CD4-positive, alpha-beta T cell treated with Interferon alpha-2 for 1 hour (primary cell): Measurements from ENCODE around the gene TBC1D19.
"Not testable (repeated sequence)": the region's sequence is repeated elsewhere in the genome, so short reads cannot be mapped to it uniquely, and the experiment has no call there.

ENCODE experiments used
- DNase-seq, 2 donors: peaks; one replicate each; pipeline ENCODE4 v3.0.0-alpha.2; 2020 to 2022

The TBC1D19 gene

GRCh38 chr4:26607776-26608175, 23.9 kb downstream of the TBC1D19 start:
- no peak for DNase-seq

- peak in 1 of 2 donors; percentile 11 for DNase-seq
Measured at GRCh38 chr4:26609391-26609790, 25.5 kb downstream of the TBC1D19 start.

GRCh38 chr4:26609868-26610267, 26.0 kb downstream of the TBC1D19 start:
- peak in 1 of 2 donors; percentile 4 for DNase-seq

GRCh38 chr4:26611372-26611771, 27.5 kb downstream of the TBC1D19 start:
- DNase-seq = no peak

- no peak for DNase-seq
Measured at GRCh38 chr4:26611885-26612284, 28.0 kb downstream of the TBC1D19 start.

GRCh38 chr4:26613237-26613636, 29.4 kb downstream of the TBC1D19 start:
- peak in 1 of 2 donors; percentile 7 for DNase-seq

- no peak for DNase-seq
Measured at GRCh38 chr4:26613735-26614134, 29.9 kb downstream of the TBC1D19 start.

- no peak for DNase-seq
Measured at GRCh38 chr4:26619784-26620183, 35.9 kb downstream of the TBC1D19 start.

GRCh38 chr4:26621366-26621765, 37.5 kb downstream of the TBC1D19 start:
- no peak for DNase-seq

GRCh38 chr4:26622913-26623312, 39.0 kb downstream of the TBC1D19 start:
- DNase-seq = no peak

- not testable (repeated sequence) for DNase-seq
Measured at GRCh38 chr4:26626658-26627057, 42.8 kb downstream of the TBC1D19 start.

GRCh38 chr4:26632916-26633315, 49.0 kb downstream of the TBC1D19 start:
- DNase-seq = no peak

GRCh38 chr4:26634237-26634636, 50.4 kb downstream of the TBC1D19 start:
- DNase-seq = no peak

- DNase-seq = no peak
Measured at GRCh38 chr4:26636458-26636857, 52.6 kb downstream of the TBC1D19 start.

GRCh38 chr4:26640639-26641038, 56.8 kb downstream of the TBC1D19 start:
- not testable (repeated sequence) for DNase-seq

- no peak for DNase-seq
Measured at GRCh38 chr4:26647523-26648224, 63.8 kb downstream of the TBC1D19 start.

- DNase-seq = no peak
Measured at GRCh38 chr4:26648260-26648659, 64.4 kb downstream of the TBC1D19 start.

- no peak for DNase-seq
Measured at GRCh38 chr4:26660261-26660660, 76.4 kb downstream of the TBC1D19 start.

- DNase-seq = no peak
Measured at GRCh38 chr4:26663888-26664287, 80.0 kb downstream of the TBC1D19 start.

GRCh38 chr4:26670903-26671537, 87.1 kb downstream of the TBC1D19 start:
- no peak for DNase-seq

GRCh38 chr4:26679040-26679695, 95.3 kb downstream of the TBC1D19 start:
- DNase-seq = not testable (repeated sequence)

- DNase-seq = no peak
Measured at GRCh38 chr4:26682436-26682835, 98.6 kb downstream of the TBC1D19 start.

GRCh38 chr4:26685250-26685649, 101.4 kb downstream of the TBC1D19 start:
- DNase-seq = no peak

- no peak for DNase-seq
Measured at GRCh38 chr4:26687728-26688127, 103.8 kb downstream of the TBC1D19 start.
